Stimulated activated CD4-positive, alpha-beta T cell treated with anti-CD3 and anti-CD28 coated beads, Interleukin-2, amount 100 ng/mL, for 4 hours (primary cell): ENCODE measurements around the gene BACE2.

Experiments
- DNase-seq: peaks from one replicate; pipeline ENCODE4 v3.0.0-alpha.2; 2020; ENCODE audit warnings: low read depth

The BACE2 gene

GRCh38 chr21:41321908-41322495 is 154.0 kb downstream of the BACE2 start:
- no peak for DNase-seq

DNA sequence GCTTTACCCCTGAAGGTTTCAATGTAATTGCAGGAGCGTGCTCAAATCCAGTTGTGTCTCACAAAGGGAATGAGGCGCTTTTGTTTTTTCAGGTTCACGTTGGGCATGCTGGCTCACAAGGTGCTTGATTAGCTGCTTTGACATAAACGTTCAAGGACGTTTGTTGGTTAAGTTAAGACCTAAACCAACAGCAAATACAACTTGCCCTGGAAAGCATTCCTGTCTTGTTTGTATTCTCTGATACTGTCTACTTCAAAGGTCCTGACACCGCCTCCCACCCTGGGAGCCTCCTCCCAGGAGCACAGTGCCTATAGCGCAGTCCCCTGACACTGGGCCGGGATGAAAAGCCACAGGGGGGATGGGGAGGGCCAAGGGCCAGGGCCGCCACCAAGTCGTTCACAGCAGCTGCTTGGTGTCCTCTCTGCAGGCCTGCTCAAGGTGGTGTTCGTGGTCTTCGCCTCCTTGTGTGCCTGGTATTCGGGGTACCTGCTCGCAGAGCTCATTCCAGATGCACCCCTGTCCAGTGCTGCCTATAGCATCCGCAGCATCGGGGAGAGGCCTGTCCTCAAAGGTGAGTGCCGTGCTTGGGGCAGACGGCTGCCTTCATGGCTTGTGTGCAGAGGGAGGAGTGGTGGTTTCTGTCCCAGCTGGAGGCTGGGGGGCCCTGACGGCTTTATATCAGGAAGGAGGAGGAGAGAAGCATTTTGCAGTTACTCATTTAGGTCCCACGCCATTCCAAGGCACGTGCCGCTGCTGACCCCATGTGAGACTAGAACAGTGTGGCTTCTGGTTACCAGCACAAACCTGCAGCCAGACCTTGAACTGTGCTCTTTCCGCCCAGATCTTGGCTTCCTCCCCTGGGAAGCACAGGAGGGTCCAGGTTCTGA is 154.8 kb downstream of the BACE2 start:
- no peak for DNase-seq

DNA sequence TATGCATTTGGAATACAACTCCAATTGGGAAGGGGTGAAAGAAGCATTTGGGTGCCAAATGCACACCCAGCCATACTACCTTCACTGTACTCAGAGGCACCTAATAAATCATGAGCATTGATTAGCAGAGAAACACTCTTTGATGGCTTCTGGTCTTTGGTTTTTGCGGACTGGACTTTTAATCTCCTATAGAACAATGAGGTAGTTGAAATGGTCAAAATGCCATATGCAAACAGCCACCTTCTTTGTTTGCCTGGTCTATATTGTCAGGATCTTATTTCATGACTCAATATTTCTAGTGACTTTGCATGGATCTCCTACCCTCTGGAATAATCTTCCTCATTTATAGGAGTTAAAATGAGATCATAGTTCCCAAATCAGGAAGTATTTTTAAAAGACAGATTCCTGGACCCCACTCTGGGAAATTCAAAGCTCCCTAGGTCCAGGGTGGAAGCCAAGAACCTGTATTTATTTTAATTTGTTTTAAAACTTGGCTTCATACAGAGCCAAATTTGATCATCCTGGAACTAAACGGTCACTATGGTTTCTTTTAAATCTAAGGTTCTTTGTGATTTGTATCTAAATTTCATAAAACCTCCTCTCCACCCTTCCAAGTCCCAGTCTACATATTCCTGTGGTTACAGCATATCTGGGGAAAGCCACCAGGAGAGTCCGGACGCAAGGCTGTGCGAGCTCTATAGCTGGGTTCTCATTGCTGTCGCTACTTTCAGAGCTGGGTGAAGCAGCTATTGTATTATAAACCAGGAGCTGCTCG is 157.4 kb downstream of the BACE2 start:
- DNase-seq = no peak

DNA sequence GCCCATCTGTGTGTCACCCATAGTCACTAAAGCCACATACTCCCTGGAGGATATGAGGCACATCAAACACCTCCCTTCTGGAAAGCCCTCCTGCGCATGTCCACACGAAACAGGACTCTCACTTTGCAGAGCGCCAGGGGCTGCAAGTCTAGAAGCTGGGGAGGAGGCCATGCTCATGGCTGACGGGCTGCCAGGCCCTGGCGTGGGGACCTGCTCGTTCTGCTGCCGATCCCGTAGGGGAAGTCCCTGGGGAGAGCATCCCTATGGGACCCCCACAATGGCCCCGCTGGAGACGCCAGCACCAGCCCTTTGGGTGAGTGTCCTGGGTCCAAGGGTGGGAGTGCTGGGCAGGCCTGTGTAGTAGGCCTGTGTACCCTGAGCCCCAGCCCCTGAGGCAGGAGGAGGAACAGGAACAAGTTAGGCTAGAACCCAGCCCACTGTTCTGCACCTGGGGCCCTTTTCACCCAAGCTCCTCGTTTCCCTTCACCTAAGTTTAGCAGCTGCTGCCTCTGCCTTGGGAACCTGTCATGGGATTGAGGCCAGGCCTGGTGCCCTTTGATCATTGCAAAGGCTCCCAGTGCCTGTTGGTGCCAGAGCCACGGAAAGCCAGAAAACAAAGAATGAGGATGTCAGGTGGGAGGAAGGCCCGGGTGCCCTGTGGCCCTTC is 158.6 kb downstream of the BACE2 start:
- DNase-seq = no peak

DNA sequence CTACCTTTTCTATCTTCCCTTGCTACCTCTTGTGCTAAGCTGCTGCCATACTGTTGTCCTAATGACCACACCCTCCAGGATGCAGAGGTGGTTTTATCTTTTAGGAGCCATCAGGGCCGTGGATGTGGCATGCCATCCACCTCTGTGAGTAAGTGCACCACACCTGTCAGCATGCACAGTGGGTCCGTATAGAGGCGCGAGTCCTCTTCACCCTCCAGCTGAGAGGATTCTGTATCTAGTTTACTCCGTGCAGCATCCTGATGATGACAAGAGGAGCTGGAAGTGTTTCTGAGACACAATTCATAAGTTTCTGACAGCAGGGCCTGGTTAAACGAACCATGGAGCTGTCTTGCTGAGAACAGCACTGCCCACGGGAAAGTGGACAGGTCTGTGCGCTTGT is 159.8 kb downstream of the BACE2 start:
- no peak for DNase-seq

DNA sequence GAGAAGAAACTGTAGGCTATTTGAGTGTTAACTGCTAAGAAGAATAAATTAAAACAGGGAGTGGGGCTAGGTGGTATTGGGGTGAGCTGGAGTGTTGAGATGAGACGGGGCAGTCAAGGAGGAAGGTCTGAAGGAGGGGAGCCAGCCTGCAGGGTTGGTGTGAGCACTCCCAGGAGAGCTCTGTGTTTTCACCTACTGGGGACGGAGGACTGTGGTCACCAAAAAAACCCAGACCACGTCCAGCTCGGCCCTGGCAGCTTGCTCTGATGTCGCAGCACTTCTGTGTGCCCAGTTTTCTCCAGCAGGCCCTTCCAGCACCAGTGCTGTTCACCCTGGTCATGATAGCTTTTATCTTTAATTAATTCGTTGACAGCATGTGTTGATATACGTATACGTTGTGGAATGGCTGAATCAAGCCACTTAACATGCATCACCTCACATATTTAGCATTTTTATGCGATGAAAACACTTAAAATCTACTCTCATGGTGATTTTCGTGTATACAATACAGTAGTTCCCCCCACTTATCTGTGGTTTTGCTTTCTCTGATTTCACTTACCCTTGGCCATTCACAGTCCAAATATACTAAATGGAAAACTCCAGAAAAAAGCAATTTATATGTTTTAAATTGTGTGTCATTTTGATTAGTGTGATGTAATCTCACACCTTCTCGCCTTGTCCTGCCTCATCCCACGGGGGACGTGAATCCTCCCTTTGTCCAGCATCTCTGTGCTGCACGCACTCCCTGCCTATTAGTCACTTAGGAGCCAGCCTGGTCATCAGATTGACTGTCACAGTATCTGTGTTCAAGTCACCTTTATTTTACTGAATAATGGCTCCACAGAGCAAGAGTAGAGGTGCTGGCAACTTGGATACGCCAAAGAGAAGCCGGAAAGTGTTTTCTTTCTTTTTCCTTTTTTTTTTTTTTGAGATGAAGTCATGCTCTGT is 161.0 kb downstream of the BACE2 start:
- DNase-seq = no peak
